ENCODE measurements around the gene SLC9A9.

SLC9A9 gene

DNA sequence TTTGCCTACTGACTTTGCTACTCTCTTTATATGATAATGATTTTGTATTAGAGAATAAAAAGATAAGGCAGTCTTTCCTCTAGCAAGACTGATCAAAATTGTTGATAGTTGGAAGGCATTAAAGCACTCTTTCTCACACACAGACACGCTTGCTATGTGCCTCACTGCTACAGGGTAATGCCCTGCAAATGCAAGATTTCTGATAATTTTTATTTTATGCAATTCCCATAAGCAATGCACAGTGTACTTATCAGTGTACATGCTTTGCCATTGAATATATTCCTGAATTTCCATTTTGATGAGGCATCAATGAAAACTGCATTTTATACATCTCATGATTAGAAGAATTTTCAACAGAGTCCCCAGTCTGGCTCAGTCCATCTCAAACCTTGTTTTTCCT is 465.5 kb downstream of the SLC9A9 start:
- no peak for DNase-seq

- DNase-seq, result no peak
Measured at GRCh38 chr3:143380449-143380848, 467.8 kb downstream of the SLC9A9 start.

DNA sequence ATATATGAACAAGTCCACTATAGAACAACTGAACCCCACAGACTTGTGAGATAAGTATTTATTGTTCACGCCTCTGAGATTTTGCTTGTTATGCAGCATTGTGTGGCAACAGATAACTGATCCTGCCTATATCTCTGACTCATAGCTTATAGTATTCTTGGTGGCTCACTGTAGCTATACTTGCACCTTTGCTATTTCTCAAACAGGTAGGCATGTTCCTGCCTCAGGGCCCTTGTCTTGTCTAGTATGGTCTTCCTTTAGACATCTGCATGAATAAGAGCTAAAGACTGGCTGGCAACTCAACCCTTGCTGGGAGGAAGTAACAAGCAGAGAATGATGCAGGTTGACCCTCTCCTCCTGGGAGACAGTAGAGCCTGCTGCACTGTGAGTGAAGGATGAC is 472.6 kb downstream of the SLC9A9 start:
- no peak for DNase-seq

GRCh38 chr3:143367171-143367570 is 481.1 kb downstream of the SLC9A9 start:
- no peak for DNase-seq

DNA sequence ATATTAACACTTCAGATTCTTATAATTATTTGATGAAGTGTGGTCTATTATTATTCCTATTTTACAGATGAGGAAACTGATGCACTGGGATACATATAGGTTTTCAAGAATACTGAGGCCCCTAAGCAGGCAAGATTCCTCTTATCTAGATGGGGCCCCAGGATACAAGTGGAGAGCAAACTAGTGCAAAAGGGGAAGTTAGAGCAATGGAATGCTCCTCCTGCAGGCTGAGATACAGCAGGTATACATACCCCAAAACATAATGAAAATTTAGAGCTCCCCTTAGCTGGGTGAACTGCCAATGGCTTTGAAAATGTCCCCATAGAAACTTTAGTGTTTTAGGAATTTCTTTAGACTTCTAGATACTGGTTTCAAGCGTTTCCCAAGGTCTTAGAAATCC is 481.6 kb downstream of the SLC9A9 start:
- DNase-seq, result no peak

DNA sequence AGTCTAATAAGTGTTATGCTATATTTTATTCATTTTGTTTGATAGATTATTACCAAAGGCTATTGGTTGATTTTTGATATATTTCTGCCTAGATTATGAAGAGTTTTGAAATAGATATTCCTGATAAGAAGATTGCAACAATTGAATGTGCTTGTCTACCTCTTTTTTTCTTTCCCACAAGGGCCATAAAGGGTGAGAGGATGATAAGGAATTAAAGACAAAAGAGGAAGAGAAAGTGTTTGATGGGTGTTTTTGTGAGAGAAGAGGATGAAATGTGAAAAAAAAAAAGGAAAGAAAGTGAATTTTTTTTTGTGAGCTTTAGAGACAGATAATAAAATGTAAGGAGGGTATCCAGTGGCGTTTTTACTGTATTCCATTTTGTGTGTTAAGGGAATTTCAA is 484.3 kb downstream of the SLC9A9 start:
- DNase-seq, result no peak

DNA sequence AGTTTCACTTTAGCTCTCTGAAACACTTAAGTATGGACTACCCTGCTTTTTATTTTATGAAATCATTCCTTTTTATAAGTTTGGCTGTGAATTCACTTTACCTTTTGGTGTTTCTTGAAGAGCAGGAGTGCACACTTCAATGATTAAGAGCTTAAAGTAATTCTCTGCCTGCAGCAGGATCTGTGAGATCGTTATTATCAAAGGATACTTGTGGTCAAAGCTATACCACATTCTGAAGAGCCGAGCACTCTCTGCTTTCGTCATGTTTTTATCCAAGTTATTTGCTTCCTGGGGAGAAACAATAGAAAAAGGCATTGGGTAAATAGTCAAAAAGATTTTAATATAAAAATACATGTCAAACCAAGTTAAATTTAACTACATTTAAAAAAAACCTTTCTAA is 485.0 kb downstream of the SLC9A9 start:
- no peak for DNase-seq

GRCh38 chr3:143362115-143362991 is 485.9 kb downstream of the SLC9A9 start:
- no peak for DNase-seq

DNA sequence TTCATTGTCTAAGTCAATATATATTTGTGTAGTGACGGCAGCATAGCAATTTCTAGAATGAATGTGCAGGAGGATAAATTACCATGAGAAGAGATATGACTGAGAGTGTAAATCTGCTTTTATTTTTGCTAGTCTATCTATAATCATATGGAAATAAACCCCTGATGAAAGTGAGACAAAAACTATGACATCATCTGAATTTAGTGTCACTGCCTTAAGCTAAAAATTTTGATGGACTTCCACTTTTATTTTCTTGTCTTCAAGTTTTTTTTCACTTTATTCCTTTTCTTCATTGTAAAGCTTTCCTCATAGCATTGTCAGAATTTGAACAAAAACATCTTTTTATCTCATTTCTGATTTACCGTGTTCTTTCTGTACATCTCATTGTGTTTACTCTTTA is 486.7 kb downstream of the SLC9A9 start:
- DNase-seq, result no peak

DNA sequence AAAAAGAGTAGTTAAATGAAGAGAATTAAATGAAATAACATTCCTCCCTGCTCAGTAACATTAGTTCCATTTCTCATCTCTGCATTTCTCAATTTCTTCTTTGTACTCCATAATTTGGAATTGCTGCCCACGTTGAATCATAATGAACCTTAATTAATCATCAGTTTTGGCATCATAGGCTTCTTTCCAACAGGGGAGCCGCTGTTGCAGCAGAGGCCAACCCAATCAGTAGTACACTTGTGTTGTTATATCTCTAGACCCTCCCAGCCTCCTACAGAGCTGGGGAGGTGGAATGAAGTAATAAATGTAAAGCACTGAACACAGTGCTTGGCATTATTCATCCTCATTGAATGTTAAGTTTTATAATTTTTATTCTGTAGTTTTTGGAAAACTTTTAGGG is 488.0 kb downstream of the SLC9A9 start:
- DNase-seq, result no peak

GRCh38 chr3:143358793-143359491 is 489.3 kb downstream of the SLC9A9 start:
- no peak for DNase-seq

- no peak for DNase-seq
Measured at GRCh38 chr3:143358155-143358792, 490.0 kb downstream of the SLC9A9 start.

- no peak for DNase-seq
Measured at GRCh38 chr3:143357700-143358099, 490.6 kb downstream of the SLC9A9 start.

- no peak for DNase-seq
Measured at GRCh38 chr3:143356839-143357238, 491.4 kb downstream of the SLC9A9 start.

DNA sequence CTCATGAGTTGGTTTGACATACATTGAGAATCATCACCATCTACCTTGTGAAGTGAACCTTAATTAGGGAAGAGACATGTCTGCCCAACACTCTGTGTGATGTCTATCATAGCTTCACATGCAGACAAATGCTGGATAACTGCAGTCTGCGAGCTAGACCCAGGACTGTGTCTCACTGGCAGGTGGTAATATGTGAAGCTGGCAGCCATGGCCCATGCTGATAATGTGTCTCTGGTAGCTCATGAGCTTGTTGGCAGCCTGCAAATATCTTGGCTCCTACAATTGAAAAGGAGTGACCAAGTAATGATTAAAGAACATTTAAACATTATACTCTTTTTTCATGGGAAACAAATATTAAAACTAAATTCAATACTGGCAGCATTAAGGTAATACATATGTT is 493.9 kb downstream of the SLC9A9 start:
- no peak for DNase-seq

GRCh38 chr3:143352850-143353550 is 495.3 kb downstream of the SLC9A9 start:
- DNase-seq, result no peak

DNA sequence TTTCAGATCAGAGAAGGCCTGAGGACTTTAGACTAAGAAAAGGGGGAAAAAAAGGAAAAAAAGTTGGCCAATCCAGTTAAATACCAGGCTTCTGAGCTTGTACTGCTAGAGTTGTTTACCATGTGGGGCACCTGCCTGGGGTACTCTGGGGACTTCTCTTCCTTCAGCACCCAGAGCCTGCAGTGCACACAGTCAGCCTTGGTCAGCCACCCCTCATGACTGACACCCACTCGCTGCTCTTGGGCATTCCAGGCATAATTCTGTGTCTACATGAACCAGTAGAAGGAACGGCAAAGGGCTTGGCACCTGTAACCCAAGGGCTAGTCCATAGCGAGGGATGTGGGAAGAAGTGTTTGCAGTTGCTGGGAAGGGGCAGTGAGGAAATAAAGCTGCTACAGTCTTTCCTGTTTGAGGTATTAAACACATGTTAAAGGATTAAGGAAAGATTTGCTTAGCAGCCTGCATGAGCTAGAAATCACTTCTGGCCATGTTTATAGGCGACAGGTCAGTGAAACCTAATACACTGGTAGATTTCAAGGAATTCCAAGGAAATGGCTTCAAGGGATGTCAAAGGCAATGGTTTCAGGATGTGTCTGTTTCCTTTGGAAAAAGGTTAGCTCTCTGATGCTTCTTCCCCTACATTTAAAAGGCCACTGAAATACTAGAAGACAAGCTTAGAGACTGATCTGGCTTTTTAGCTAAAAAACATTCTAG is 496.2 kb downstream of the SLC9A9 start:
- DNase-seq, result no peak

- DNase-seq, result no peak
Measured at GRCh38 chr3:143351354-143351753, 496.9 kb downstream of the SLC9A9 start.

DNA sequence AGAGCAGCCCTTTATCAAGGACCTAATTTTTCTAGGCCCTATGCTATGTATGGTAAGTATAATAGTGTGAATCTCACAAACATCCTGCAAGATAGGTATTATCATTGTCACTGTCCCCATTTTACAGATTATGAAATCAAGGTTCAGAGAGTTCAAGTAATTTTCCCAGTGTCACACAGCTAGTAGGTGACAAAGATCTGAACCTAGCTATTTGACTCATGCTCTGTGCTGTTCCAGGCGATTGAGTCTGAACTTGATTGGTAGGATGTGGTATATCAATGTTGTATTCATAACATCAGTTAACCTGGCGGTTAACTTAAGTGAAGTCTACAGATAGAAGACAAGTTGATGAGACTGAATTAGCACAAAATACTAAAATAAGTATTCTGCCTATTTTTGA is 498.8 kb downstream of the SLC9A9 start:
- no peak for DNase-seq

DNA sequence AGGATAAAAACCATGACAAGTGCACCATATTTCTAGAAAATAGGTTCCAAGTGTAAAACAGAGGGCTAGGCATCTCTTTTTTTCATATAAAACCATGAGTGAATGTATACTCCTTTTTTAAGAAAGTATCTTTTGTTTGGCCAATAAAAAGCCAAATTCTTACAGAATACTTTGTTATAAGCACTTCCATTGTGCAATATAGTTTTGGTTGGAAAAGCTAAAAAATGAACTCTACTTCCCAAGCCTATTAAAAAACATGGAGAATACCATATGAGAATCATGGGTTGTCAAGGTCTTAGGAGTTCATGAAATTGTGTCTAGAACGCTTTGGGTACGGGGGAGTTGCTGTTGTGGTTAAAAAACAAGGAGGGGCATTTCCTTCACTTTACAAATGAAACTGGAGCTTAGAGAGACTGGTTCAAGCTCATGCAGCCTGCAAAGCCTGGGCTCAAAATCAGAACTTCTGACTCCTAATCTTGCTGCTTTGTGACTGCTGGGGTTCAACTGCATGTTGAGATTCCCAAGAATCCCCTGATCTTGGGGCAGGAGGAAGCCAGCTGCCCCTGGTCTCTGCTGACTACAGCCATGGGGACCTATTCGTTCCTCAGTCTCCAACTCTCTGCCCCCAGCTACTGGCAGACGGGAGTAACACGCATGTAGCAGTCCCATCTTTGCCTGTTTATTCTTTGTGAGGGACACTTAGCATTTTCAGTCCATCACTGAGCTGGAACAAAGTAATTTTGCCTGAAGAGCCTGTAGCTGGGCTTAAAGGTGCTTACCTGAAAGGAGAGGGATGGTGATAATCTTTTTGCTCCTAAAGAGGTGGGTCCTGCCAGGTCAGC is 499.6 kb downstream of the SLC9A9 start:
- no peak for DNase-seq

GRCh38 chr3:143344516-143345165 is 503.6 kb downstream of the SLC9A9 start:
- DNase-seq, result no peak
